A549 (cell line): ENCODE data around the gene UCP2.

Source experiments
- EP300 ChIP-seq, 2 experiments: fragments of >200 bp; sonication (Bioruptor Twin); formaldehyde crosslinking; IDR thresholded peaks; 2 replicates in 1 of 2; 3 replicates in 1 of 2; pipeline ENCODE4 v1.6.1; 2016 to 2017
- GATA3 ChIP-seq: IDR thresholded peaks from 2 replicates; pipeline ENCODE4 v1.6.1; 2012; ENCODE audit warnings: borderline replicate concordance
- POLR2A ChIP-seq: IDR thresholded peaks from 2 replicates; pipeline ENCODE4 v1.6.1; 2012; ENCODE audit warnings: mild to moderate bottlenecking, low read length
- POLR2AphosphoS2 ChIP-seq: conservative IDR thresholded peaks from 2 replicates; pipeline ENCODE4 v1.6.1; 2012; ENCODE audit warnings: low read length, improper control_type of control experiment, inconsistent platforms
- SMC3 ChIP-seq: fragments of >200 bp; sonication (Bioruptor Twin); formaldehyde crosslinking; IDR thresholded peaks from 3 replicates; pipeline ENCODE4 v1.6.1; 2018; ENCODE audit warnings: inconsistent platforms
- TF ChIP-seq, protein P1 (sequence below): fragments of >200 bp; sonication (Bioruptor Twin); formaldehyde crosslinking; IDR thresholded peaks from 3 replicates; pipeline ENCODE4 v1.5.1; 2016
- TF ChIP-seq, protein P2 (sequence below): fragments of 450-650 bp; IDR thresholded peaks from 2 replicates; pipeline ENCODE4 v1.6.1; 2014; ENCODE audit warnings: antibody characterized with exemption
- TF ChIP-seq, protein P3 (sequence below): IDR thresholded peaks from 2 replicates; pipeline ENCODE4 v1.6.1; 2012
- TF ChIP-seq, protein P4 (sequence below): fragments of 200-600 bp; sonication (generic); IDR thresholded peaks from 2 replicates; pipeline ENCODE4 v1.6.1; 2016; ENCODE audit warnings: antibody characterized with exemption, mild to moderate bottlenecking, moderate library complexity
- TF ChIP-seq, protein P5 (sequence below): IDR thresholded peaks from 2 replicates; pipeline ENCODE4 v1.6.1; 2012

DNA sequence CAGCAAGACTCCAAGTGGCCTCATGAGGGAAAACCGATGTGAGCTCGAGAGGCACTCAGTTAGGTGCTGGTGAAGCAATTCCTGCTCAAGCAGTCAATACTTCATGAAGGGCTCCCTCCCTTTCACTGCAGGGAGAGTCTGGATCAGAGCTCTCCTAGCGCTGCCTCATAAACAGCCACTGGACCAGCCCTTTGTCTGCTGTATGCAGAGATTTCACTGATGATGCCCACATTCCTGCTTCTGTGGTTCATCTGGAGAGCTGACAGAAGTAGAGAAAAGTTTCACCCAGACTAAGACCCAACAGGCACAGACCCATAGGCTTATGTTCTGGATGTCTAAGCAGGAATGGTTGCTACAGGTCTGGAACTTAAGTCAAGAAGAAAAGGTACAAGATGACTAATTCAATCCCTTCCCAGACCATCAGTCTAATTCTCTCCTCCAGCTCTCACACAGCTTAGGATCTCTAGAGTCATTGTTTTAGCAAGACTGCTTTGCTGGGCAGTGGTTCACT lies 4.0 kb downstream of the UCP2 start:
- TF ChIP-seq, protein P1, sequence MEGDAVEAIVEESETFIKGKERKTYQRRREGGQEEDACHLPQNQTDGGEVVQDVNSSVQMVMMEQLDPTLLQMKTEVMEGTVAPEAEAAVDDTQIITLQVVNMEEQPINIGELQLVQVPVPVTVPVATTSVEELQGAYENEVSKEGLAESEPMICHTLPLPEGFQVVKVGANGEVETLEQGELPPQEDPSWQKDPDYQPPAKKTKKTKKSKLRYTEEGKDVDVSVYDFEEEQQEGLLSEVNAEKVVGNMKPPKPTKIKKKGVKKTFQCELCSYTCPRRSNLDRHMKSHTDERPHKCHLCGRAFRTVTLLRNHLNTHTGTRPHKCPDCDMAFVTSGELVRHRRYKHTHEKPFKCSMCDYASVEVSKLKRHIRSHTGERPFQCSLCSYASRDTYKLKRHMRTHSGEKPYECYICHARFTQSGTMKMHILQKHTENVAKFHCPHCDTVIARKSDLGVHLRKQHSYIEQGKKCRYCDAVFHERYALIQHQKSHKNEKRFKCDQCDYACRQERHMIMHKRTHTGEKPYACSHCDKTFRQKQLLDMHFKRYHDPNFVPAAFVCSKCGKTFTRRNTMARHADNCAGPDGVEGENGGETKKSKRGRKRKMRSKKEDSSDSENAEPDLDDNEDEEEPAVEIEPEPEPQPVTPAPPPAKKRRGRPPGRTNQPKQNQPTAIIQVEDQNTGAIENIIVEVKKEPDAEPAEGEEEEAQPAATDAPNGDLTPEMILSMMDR: no peak
- TF ChIP-seq GATA3 (no peak), POLR2A (no peak), SMC3 (no peak), EP300 (IDR thresholded peaks at IDR 0.05) (no peak), POLR2AphosphoS2 (no peak)
- TF ChIP-seq, protein P2, sequence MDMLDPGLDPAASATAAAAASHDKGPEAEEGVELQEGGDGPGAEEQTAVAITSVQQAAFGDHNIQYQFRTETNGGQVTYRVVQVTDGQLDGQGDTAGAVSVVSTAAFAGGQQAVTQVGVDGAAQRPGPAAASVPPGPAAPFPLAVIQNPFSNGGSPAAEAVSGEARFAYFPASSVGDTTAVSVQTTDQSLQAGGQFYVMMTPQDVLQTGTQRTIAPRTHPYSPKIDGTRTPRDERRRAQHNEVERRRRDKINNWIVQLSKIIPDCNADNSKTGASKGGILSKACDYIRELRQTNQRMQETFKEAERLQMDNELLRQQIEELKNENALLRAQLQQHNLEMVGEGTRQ: no peak
- TF ChIP-seq, protein P3, sequence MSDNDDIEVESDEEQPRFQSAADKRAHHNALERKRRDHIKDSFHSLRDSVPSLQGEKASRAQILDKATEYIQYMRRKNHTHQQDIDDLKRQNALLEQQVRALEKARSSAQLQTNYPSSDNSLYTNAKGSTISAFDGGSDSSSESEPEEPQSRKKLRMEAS: no peak
- TF ChIP-seq, protein P4, sequence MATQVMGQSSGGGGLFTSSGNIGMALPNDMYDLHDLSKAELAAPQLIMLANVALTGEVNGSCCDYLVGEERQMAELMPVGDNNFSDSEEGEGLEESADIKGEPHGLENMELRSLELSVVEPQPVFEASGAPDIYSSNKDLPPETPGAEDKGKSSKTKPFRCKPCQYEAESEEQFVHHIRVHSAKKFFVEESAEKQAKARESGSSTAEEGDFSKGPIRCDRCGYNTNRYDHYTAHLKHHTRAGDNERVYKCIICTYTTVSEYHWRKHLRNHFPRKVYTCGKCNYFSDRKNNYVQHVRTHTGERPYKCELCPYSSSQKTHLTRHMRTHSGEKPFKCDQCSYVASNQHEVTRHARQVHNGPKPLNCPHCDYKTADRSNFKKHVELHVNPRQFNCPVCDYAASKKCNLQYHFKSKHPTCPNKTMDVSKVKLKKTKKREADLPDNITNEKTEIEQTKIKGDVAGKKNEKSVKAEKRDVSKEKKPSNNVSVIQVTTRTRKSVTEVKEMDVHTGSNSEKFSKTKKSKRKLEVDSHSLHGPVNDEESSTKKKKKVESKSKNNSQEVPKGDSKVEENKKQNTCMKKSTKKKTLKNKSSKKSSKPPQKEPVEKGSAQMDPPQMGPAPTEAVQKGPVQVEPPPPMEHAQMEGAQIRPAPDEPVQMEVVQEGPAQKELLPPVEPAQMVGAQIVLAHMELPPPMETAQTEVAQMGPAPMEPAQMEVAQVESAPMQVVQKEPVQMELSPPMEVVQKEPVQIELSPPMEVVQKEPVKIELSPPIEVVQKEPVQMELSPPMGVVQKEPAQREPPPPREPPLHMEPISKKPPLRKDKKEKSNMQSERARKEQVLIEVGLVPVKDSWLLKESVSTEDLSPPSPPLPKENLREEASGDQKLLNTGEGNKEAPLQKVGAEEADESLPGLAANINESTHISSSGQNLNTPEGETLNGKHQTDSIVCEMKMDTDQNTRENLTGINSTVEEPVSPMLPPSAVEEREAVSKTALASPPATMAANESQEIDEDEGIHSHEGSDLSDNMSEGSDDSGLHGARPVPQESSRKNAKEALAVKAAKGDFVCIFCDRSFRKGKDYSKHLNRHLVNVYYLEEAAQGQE: no peak
- TF ChIP-seq, protein P5, sequence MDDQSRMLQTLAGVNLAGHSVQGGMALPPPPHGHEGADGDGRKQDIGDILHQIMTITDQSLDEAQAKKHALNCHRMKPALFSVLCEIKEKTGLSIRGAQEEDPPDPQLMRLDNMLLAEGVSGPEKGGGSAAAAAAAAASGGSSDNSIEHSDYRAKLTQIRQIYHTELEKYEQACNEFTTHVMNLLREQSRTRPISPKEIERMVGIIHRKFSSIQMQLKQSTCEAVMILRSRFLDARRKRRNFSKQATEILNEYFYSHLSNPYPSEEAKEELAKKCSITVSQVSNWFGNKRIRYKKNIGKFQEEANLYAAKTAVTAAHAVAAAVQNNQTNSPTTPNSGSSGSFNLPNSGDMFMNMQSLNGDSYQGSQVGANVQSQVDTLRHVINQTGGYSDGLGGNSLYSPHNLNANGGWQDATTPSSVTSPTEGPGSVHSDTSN: no peak
